ENCODE measurements around the gene FOXJ3. TPM values are rescaled to one million over a fixed set of nuclear protein-coding genes. Genes with fewer than 3 reads are reported as not detected.
A peak's percentile ranks its signal among the peaks of the same experiment; 100 is the strongest.

Gene FOXJ3
- total RNA-seq, 2 donors from 2014 or later = 30.6 to 62.0 TPM

GRCh38 chr1:42179900-42180329 is 155.1 kb downstream of the FOXJ3 start:
- TF ChIP-seq CTCF (IDR thresholded peaks at IDR 0.05) = no peak
- ATAC-seq (ENCODE audit: insufficient number of reproducible peaks, low FRiP score, low read depth) (no peak), DNase-seq (ENCODE audit: low spot score) (no peak)
- H3K36me3 ChIP-seq = no peaks in the 10 kb centered on the region
- no peaks in the 10 kb centered on the region for H3K27me3 ChIP-seq (replicated peaks; ENCODE audit: insufficient read depth)
- peaks cover 0 to 40% of the 10 kb centered on the region in 2 donors for H3K4me1 ChIP-seq (ENCODE audit: control insufficient read depth in 1 of 2, low read depth in 2 of 2)
- H3K4me3 ChIP-seq = no peak overlapping the region
- peak overlapping the region in 1 of 2 donors; percentile 28 for H3K27ac ChIP-seq
- no peaks in the 10 kb centered on the region for H3K9me3 ChIP-seq

- Histone ChIP-seq H3K4me1 (ENCODE audit: control insufficient read depth in 1 of 2, low read depth in 2 of 2) (peaks cover 0 to 40% of the 10 kb centered on the region in 2 donors), H3K9me3 (no peaks in the 10 kb centered on the region), H3K27ac (peak overlapping the region in 1 of 2 donors; percentile 28), H3K27me3 (replicated peaks; ENCODE audit: insufficient read depth) (no peaks in the 10 kb centered on the region), H3K4me3 (no peak overlapping the region), H3K36me3 (no peaks in the 10 kb centered on the region)
- no peak for TF ChIP-seq CTCF (IDR thresholded peaks at IDR 0.05)
- ATAC-seq (ENCODE audit: insufficient number of reproducible peaks, low FRiP score, low read depth) (no peak), DNase-seq (ENCODE audit: low spot score) (no peak)
These were observed 155.8 kb downstream of the FOXJ3 start for GRCh38 chr1:42179275-42179674.

- Histone ChIP-seq H3K27ac (no peak overlapping the region), H3K4me1 (ENCODE audit: control insufficient read depth in 1 of 2, low read depth in 2 of 2) (peaks cover 0 to 40% of the 10 kb centered on the region in 2 donors), H3K27me3 (replicated peaks; ENCODE audit: insufficient read depth) (no peaks in the 10 kb centered on the region), H3K36me3 (no peaks in the 10 kb centered on the region), H3K9me3 (no peaks in the 10 kb centered on the region), H3K4me3 (no peak overlapping the region)
- ATAC-seq (ENCODE audit: insufficient number of reproducible peaks, low FRiP score, low read depth) = no peak
- TF ChIP-seq CTCF (IDR thresholded peaks at IDR 0.05) = no peak
- no peak for DNase-seq (ENCODE audit: low spot score)
These were observed 156.8 kb downstream of the FOXJ3 start for GRCh38 chr1:42178249-42178648.

GRCh38 chr1:42177541-42177981 is 157.5 kb downstream of the FOXJ3 start:
- no peaks in the 10 kb centered on the region for H3K27me3 ChIP-seq (replicated peaks; ENCODE audit: insufficient read depth)
- no peak overlapping the region for H3K4me3 ChIP-seq
- no peak for DNase-seq (ENCODE audit: low spot score)
- no peaks in the 10 kb centered on the region for H3K9me3 ChIP-seq
- H3K4me1 ChIP-seq (ENCODE audit: control insufficient read depth in 1 of 2, low read depth in 2 of 2) = peaks cover 0 to 46% of the 10 kb centered on the region in 2 donors
- TF ChIP-seq CTCF (IDR thresholded peaks at IDR 0.05) = no peak
- ATAC-seq (ENCODE audit: insufficient number of reproducible peaks, low FRiP score, low read depth) = no peak
- H3K36me3 ChIP-seq = no peaks in the 10 kb centered on the region
- no peak overlapping the region for H3K27ac ChIP-seq

- H3K27ac ChIP-seq = no peak overlapping the region
- no peak for DNase-seq (ENCODE audit: low spot score)
- no peaks in the 10 kb centered on the region for H3K9me3 ChIP-seq
- no peaks in the 10 kb centered on the region for H3K27me3 ChIP-seq (replicated peaks; ENCODE audit: insufficient read depth)
- peak; percentile 49 for TF ChIP-seq CTCF (IDR thresholded peaks at IDR 0.05)
- ATAC-seq (ENCODE audit: insufficient number of reproducible peaks, low FRiP score, low read depth) = no peak
- H3K4me3 ChIP-seq = no peak overlapping the region
- peaks cover 0 to 46% of the 10 kb centered on the region in 2 donors for H3K4me1 ChIP-seq (ENCODE audit: control insufficient read depth in 1 of 2, low read depth in 2 of 2)
- no peaks in the 10 kb centered on the region for H3K36me3 ChIP-seq
These were observed 158.0 kb downstream of the FOXJ3 start for GRCh38 chr1:42176902-42177519.

Data from thoracic aorta (tissue), 2 donors.